Esophagus squamous epithelium (tissue), 4 donors: ENCODE data around the gene DENND5B.

Experiments used
- POLR2A ChIP-seq, 4 donors: fragments of 450-650 bp; IDR thresholded peaks; one replicate each; pipeline ENCODE4 v1.6.1; 2017; ENCODE audit warnings: antibody characterized with exemption in 4 of 4, mild to moderate bottlenecking in 4 of 4, moderate library complexity in 3 of 4
- TF ChIP-seq, protein P1 (sequence below), 6 experiments: fragments of 450-650 bp in 4 of 6; fragments of 200-600 bp in 2 of 6; sonication (generic) in 2 of 6; IDR thresholded peaks; one replicate each; pipeline ENCODE4 v1.5.1; 2016 to 2019; ENCODE audit warnings: antibody characterized with exemption in 6 of 6, mild to moderate bottlenecking in 4 of 6, moderate library complexity in 4 of 6

DNA sequence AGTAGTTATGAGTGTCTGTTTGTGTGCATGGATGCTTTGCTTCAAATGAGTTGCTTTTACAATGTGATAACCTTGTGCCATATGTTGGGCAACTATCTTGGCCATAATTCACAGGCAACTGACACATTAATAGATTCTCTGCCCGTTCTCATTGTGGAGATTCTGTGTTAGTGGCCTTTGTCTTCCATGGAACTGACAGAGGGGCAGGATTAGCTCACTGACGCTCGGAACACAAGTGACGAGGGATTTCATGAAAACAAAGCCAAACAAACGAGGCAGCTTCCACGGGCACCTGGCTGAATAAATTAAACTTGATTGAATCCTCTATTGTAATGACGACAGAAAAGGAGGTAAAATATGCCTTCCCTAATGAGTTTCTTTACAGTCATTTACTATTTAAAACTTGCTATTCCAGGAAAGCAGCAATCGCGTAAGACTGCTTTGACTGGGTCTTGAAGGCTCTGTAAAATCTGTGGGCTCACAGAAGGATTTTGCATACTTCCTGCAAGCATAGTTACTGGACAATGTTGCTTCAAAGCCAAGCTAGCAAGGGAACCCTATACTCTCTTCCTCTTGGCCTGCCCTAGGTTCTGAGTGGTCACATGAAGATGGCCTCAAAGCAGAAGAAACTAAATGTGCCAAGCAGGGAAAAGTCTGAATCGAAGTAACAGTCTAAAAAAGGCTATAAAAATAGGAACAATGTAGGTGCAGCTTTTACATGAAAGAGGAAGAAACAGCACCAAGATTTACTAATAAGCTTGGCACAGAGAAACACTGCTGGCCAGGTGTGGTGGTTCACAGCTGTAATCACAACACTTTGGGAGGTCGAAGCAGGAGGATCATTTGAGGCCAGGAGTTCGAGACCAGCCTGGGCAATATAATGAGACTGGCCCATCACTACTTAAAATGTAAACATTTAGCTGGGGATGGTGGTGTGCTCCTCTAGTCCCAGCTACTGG, 236.9 kb downstream of the DENND5B start:
- TF ChIP-seq, protein P1, sequence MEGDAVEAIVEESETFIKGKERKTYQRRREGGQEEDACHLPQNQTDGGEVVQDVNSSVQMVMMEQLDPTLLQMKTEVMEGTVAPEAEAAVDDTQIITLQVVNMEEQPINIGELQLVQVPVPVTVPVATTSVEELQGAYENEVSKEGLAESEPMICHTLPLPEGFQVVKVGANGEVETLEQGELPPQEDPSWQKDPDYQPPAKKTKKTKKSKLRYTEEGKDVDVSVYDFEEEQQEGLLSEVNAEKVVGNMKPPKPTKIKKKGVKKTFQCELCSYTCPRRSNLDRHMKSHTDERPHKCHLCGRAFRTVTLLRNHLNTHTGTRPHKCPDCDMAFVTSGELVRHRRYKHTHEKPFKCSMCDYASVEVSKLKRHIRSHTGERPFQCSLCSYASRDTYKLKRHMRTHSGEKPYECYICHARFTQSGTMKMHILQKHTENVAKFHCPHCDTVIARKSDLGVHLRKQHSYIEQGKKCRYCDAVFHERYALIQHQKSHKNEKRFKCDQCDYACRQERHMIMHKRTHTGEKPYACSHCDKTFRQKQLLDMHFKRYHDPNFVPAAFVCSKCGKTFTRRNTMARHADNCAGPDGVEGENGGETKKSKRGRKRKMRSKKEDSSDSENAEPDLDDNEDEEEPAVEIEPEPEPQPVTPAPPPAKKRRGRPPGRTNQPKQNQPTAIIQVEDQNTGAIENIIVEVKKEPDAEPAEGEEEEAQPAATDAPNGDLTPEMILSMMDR (IDR thresholded peaks at IDR 0.05), result no peak
- TF ChIP-seq POLR2A (IDR thresholded peaks at IDR 0.05), result no peak
